ENCODE data around the gene FGF12.

FGF12 gene

GRCh38 chr3:192133271-192133670, 594.1 kb downstream of the FGF12 start:
- DNase-seq (ENCODE audit: low read depth in 1 of 2, low spot score in 1 of 2): no peak
- in situ Hi-C loops (cut with HindIII; ENCODE audit: low pct_unique_long_range_greater_than_20kb, low sequenced_read_pairs): no loop called here
- TF ChIP-seq JUND (IDR thresholded peaks at IDR 0.05; ENCODE audit: low read depth): no peak

GRCh38 chr3:192130534-192131132, 596.7 kb downstream of the FGF12 start:
- in situ Hi-C loops (cut with HindIII; ENCODE audit: low pct_unique_long_range_greater_than_20kb, low sequenced_read_pairs): no loop called here
- DNase-seq (ENCODE audit: low read depth in 1 of 2, low spot score in 1 of 2): peak; percentile 53 to 88
- no peak for TF ChIP-seq JUND (IDR thresholded peaks at IDR 0.05; ENCODE audit: low read depth)

- no peak for TF ChIP-seq JUND (IDR thresholded peaks at IDR 0.05; ENCODE audit: low read depth)
- DNase-seq (ENCODE audit: low read depth in 1 of 2, low spot score in 1 of 2): no peak
- in situ Hi-C loops (cut with HindIII; ENCODE audit: low pct_unique_long_range_greater_than_20kb, low sequenced_read_pairs): no loop called here
Measured at GRCh38 chr3:192129586-192129985, 597.8 kb downstream of the FGF12 start.

GRCh38 chr3:192128922-192129321, 598.4 kb downstream of the FGF12 start:
- TF ChIP-seq JUND (IDR thresholded peaks at IDR 0.05; ENCODE audit: low read depth): no peak
- in situ Hi-C loops (cut with HindIII; ENCODE audit: low pct_unique_long_range_greater_than_20kb, low sequenced_read_pairs): no loop called here
- no peak for DNase-seq (ENCODE audit: low read depth in 1 of 2, low spot score in 1 of 2)

GRCh38 chr3:192128060-192128459, 599.3 kb downstream of the FGF12 start:
- in situ Hi-C loops (cut with HindIII; ENCODE audit: low pct_unique_long_range_greater_than_20kb, low sequenced_read_pairs): no loop called here
- DNase-seq (ENCODE audit: low read depth in 1 of 2, low spot score in 1 of 2): no peak
- TF ChIP-seq JUND (IDR thresholded peaks at IDR 0.05; ENCODE audit: low read depth): no peak

- in situ Hi-C loops (cut with HindIII; ENCODE audit: low pct_unique_long_range_greater_than_20kb, low sequenced_read_pairs): no loop called here
- no peak for TF ChIP-seq JUND (IDR thresholded peaks at IDR 0.05; ENCODE audit: low read depth)
- DNase-seq (ENCODE audit: low read depth in 1 of 2, low spot score in 1 of 2): peak in 1 of 2 experiments; percentile 49
Measured at GRCh38 chr3:192122832-192123594, 604.3 kb downstream of the FGF12 start.

- no peak for TF ChIP-seq JUND (IDR thresholded peaks at IDR 0.05; ENCODE audit: low read depth)
- no peak for DNase-seq (ENCODE audit: low read depth in 1 of 2, low spot score in 1 of 2)
- in situ Hi-C loops (cut with HindIII; ENCODE audit: low pct_unique_long_range_greater_than_20kb, low sequenced_read_pairs): no loop called here
Measured at GRCh38 chr3:192121923-192122322, 605.4 kb downstream of the FGF12 start.

- in situ Hi-C loops (cut with HindIII; ENCODE audit: low pct_unique_long_range_greater_than_20kb, low sequenced_read_pairs): no loop called here
- TF ChIP-seq JUND (IDR thresholded peaks at IDR 0.05; ENCODE audit: low read depth): no peak
- no peak for DNase-seq (ENCODE audit: low read depth in 1 of 2, low spot score in 1 of 2)
Measured at GRCh38 chr3:192108820-192109219, 618.5 kb downstream of the FGF12 start.

- in situ Hi-C loops (cut with HindIII; ENCODE audit: low pct_unique_long_range_greater_than_20kb, low sequenced_read_pairs): no loop called here
- DNase-seq (ENCODE audit: low read depth in 1 of 2, low spot score in 1 of 2): no peak
- TF ChIP-seq JUND (IDR thresholded peaks at IDR 0.05; ENCODE audit: low read depth): no peak
Measured at GRCh38 chr3:192106543-192106942, 620.8 kb downstream of the FGF12 start.

GRCh38 chr3:192092388-192093005, 634.8 kb downstream of the FGF12 start:
- no peak for DNase-seq (ENCODE audit: low read depth in 1 of 2, low spot score in 1 of 2)
- no peak for TF ChIP-seq JUND (IDR thresholded peaks at IDR 0.05; ENCODE audit: low read depth)
- in situ Hi-C loops (cut with HindIII; ENCODE audit: low pct_unique_long_range_greater_than_20kb, low sequenced_read_pairs): no loop called here

- TF ChIP-seq JUND (IDR thresholded peaks at IDR 0.05; ENCODE audit: low read depth): no peak
- no peak for DNase-seq (ENCODE audit: low read depth in 1 of 2, low spot score in 1 of 2)
- in situ Hi-C loops (cut with HindIII; ENCODE audit: low pct_unique_long_range_greater_than_20kb, low sequenced_read_pairs): no loop called here
Measured at GRCh38 chr3:192091831-192092230, 635.5 kb downstream of the FGF12 start.

GRCh38 chr3:192090586-192090985, 636.8 kb downstream of the FGF12 start:
- peak in 1 of 2 experiments; percentile 40 for DNase-seq (ENCODE audit: low read depth in 1 of 2, low spot score in 1 of 2)
- TF ChIP-seq JUND (IDR thresholded peaks at IDR 0.05; ENCODE audit: low read depth): no peak
- in situ Hi-C loops (cut with HindIII; ENCODE audit: low pct_unique_long_range_greater_than_20kb, low sequenced_read_pairs): no loop called here
